H1 (cell line): ENCODE results near the gene HBA2. TPM values are rescaled to one million over a fixed set of nuclear protein-coding genes. Genes with fewer than 3 reads are reported as not detected.

Source experiments
- CTCF ChIA-PET: fragments of 300-600 bp; sonication (Branson Sonifier 250); formaldehyde crosslinking; loops from one replicate; lab custom pipeline; 2021; ENCODE audit not compliant: partially characterized antibody; lab: Charles Lee
- POLR2A ChIA-PET: fragments of 300-600 bp; sonication (Branson Sonifier 250); formaldehyde crosslinking; loops from one replicate; lab custom pipeline; 2021; ENCODE audit warnings: inconsistent platforms; ENCODE audit not compliant: partially characterized antibody; lab: Charles Lee
- DNase-seq, 2 experiments: peaks; one replicate each; pipeline versions ENCODE4 v3.0.0 to v3.0.0-alpha.2; 2010 to 2022; ENCODE audit warnings: low spot score in 2 of 2, low read depth in 1 of 2, mixed read lengths in 1 of 2
- FAIRE-seq: peaks from 2 replicates; lab custom pipeline; 2011; peaks lifted over from hg19 to GRCh38; lab: Jason Lieb, UNC
- H2AFZ ChIP-seq: 2 replicates; pipeline ENCODE4 v1.8.1; 2012; ENCODE audit warnings: low read length, inconsistent platforms
- H2AK5ac ChIP-seq: 2 replicates; pipeline ENCODE4 v1.6.1; 2013; ENCODE audit warnings: low read depth, low read length
- H2BK120ac ChIP-seq: replicated peaks from 2 replicates; pipeline ENCODE3; 2013; ENCODE audit warnings: low read depth, low read length, inconsistent platforms
- H2BK12ac ChIP-seq: 2 replicates; pipeline ENCODE4 v1.6.1; 2013; ENCODE audit warnings: low read depth, low read length
- H2BK15ac ChIP-seq: 2 replicates; pipeline ENCODE4 v1.6.1; 2013; ENCODE audit warnings: low read length
- H2BK20ac ChIP-seq: 2 replicates; pipeline ENCODE4 v1.6.1; 2013; ENCODE audit warnings: low read length
- H2BK5ac ChIP-seq: 2 replicates; pipeline ENCODE4 v1.6.1; 2013; ENCODE audit warnings: low read depth, low read length
- H3K14ac ChIP-seq: 2 replicates; pipeline ENCODE4 v1.6.1; 2013; ENCODE audit warnings: inconsistent platforms; ENCODE audit not compliant: insufficient read length
- H3K18ac ChIP-seq: 2 replicates; pipeline ENCODE4 v1.6.1; 2013; ENCODE audit warnings: low read length; ENCODE audit errors: extremely low read depth
- H3K23ac ChIP-seq: 2 replicates; pipeline ENCODE4 v1.6.1; 2013; ENCODE audit warnings: inconsistent platforms; ENCODE audit not compliant: insufficient read length
- H3K23me2 ChIP-seq: 2 replicates; pipeline ENCODE4 v1.6.1; 2013; ENCODE audit warnings: low read depth, low read length
- H3K27ac ChIP-seq: 2 replicates; pipeline ENCODE4 v1.6.1; 2011; ENCODE audit warnings: low read depth, low read length, inconsistent platforms
- H3K27me3 ChIP-seq, 4 experiments: replicated peaks in 1 of 4; 1 replicate in 1 of 4; 2 replicates in 3 of 4; pipeline versions ENCODE4 v1.6.1 to v1.8.1; 2011 to 2013; ENCODE audit warnings: low read length in 3 of 4, mild to moderate bottlenecking in 3 of 4, inconsistent platforms in 2 of 4, mixed read lengths in 2 of 4, moderate library complexity in 1 of 4; ENCODE audit not compliant: control insufficient read depth in 3 of 4, insufficient read depth in 3 of 4; ENCODE audit errors: extremely low read depth in 1 of 4
- H3K36me3 ChIP-seq, 4 experiments: 2 replicates each; pipeline versions ENCODE4 v1.6.1 to v1.8.1; 2011 to 2013; ENCODE audit warnings: mild to moderate bottlenecking in 4 of 4, low read length in 3 of 4, moderate library complexity in 2 of 4, control low read depth in 1 of 4, inconsistent platforms in 1 of 4; ENCODE audit not compliant: insufficient read depth in 4 of 4, control insufficient read depth in 2 of 4
- H3K4ac ChIP-seq: replicated peaks from 2 replicates; pipeline ENCODE3; 2013; ENCODE audit warnings: low read length, low read depth, mixed read lengths, inconsistent platforms; ENCODE audit not compliant: insufficient read length
- H3K4me1 ChIP-seq, 4 experiments: replicated peaks in 1 of 4; 1 replicate in 1 of 4; 2 replicates in 3 of 4; pipeline versions ENCODE4 v1.6.1 to v1.8.1; 2011 to 2013; ENCODE audit warnings: low read length in 3 of 4, inconsistent platforms in 2 of 4, mixed read lengths in 1 of 4; ENCODE audit not compliant: insufficient read depth in 4 of 4, control insufficient read depth in 3 of 4
- H3K4me2 ChIP-seq, 2 experiments: 2 replicates each; pipeline versions ENCODE4 v1.6.1 to v1.8.1; 2011 to 2013; ENCODE audit warnings: low read depth in 2 of 2, low read length in 2 of 2, control low read depth in 1 of 2, inconsistent platforms in 1 of 2, mild to moderate bottlenecking in 1 of 2; ENCODE audit not compliant: insufficient read depth in 1 of 2
- H3K4me3 ChIP-seq, 4 experiments: fragments of 200-600, 300-600 bp in 1 of 4; sonication (generic), shearing (Covaris generic), sonication (Bioruptor Twin) in 1 of 4; 2 replicates each; pipeline versions ENCODE4 v1.5.1 to v1.8.1; 2011 to 2016; ENCODE audit warnings: low read length in 4 of 4, low read depth in 3 of 4, control low read depth in 2 of 4, inconsistent platforms in 2 of 4, mild to moderate bottlenecking in 2 of 4, mixed read lengths in 1 of 4, moderate library complexity in 1 of 4; ENCODE audit not compliant: insufficient read depth in 2 of 4; ENCODE audit errors: extremely low read depth in 1 of 4
- H3K56ac ChIP-seq: replicated peaks from 2 replicates; pipeline ENCODE3; 2013; ENCODE audit warnings: low read depth, mild to moderate bottlenecking, mixed read lengths, low read length, inconsistent platforms; ENCODE audit not compliant: insufficient read length
- H3K79me1 ChIP-seq: 2 replicates; pipeline ENCODE4 v1.6.1; 2013; ENCODE audit warnings: low read depth, low read length, control low read depth
- H3K79me2 ChIP-seq, 2 experiments: 2 replicates each; pipeline versions ENCODE4 v1.6.1 to v1.8.1; 2012 to 2013; ENCODE audit warnings: low read length in 2 of 2, mild to moderate bottlenecking in 2 of 2, inconsistent platforms in 1 of 2; ENCODE audit not compliant: insufficient read depth in 2 of 2, control insufficient read depth in 1 of 2
- H3K9ac ChIP-seq, 4 experiments: replicated peaks in 1 of 4; 1 replicate in 1 of 4; 2 replicates in 3 of 4; pipeline versions ENCODE4 v1.6.1 to v1.8.1; 2011 to 2013; ENCODE audit warnings: low read depth in 3 of 4, low read length in 3 of 4, control low read depth in 2 of 4, mild to moderate bottlenecking in 2 of 4, moderate library complexity in 2 of 4, inconsistent platforms in 1 of 4; ENCODE audit errors: extremely low read depth in 1 of 4
- H3K9me3 ChIP-seq, 2 experiments: 2 replicates each; pipeline versions ENCODE4 v1.6.1 to v1.8.1; 2012 to 2013; ENCODE audit warnings: mild to moderate bottlenecking in 2 of 2, moderate library complexity in 2 of 2, control low read depth in 1 of 2, inconsistent platforms in 1 of 2, low read depth in 1 of 2, low read length in 1 of 2, mixed read lengths in 1 of 2; ENCODE audit not compliant: insufficient read depth in 2 of 2
- H4K20me1 ChIP-seq, 2 experiments: replicated peaks in 1 of 2; 2 replicates each; pipeline versions ENCODE3 to v1.8.1; 2011 to 2013; ENCODE audit warnings: inconsistent platforms in 2 of 2, low read length in 2 of 2, mild to moderate bottlenecking in 1 of 2; ENCODE audit not compliant: insufficient read depth in 2 of 2, control insufficient read depth in 1 of 2
- H4K5ac ChIP-seq: 2 replicates; pipeline ENCODE4 v1.6.1; 2013; ENCODE audit warnings: low read length, low read depth, mixed read lengths, inconsistent platforms; ENCODE audit not compliant: insufficient read length
- H4K8ac ChIP-seq: 2 replicates; pipeline ENCODE4 v1.8.0; 2013; ENCODE audit warnings: mild to moderate bottlenecking, moderate library complexity, low read length, inconsistent platforms; ENCODE audit not compliant: insufficient read depth; ENCODE audit errors: extremely low read depth
- H4K91ac ChIP-seq: replicated peaks from 2 replicates; pipeline ENCODE3; 2013; ENCODE audit warnings: low read length, mixed read lengths, inconsistent platforms; ENCODE audit not compliant: insufficient read length
- CREB1 ChIP-seq: IDR thresholded peaks from 2 replicates; pipeline ENCODE4 v1.6.1; 2012; ENCODE audit warnings: inconsistent platforms
- CTCF ChIP-seq, 3 experiments: IDR thresholded peaks; 1 replicate in 2 of 3; 2 replicates in 1 of 3; pipeline versions ENCODE4 v1.5.1 to v1.6.1; 2011; ENCODE audit warnings: low read length in 3 of 3, mild to moderate bottlenecking in 3 of 3, inconsistent platforms in 2 of 3, low read depth in 1 of 3, moderate library complexity in 1 of 3; ENCODE audit not compliant: insufficient read depth in 1 of 3; ENCODE audit errors: control extremely low read depth in 1 of 3
- GABPA ChIP-seq: IDR thresholded peaks from 2 replicates; pipeline ENCODE4 v1.6.1; 2011; ENCODE audit warnings: mild to moderate bottlenecking, low read length, moderate library complexity, borderline replicate concordance; ENCODE audit not compliant: insufficient read depth
- KDM4A ChIP-seq: IDR thresholded peaks from one replicate; pipeline ENCODE4 v1.7.1; 2012; ENCODE audit warnings: low read depth, mild to moderate bottlenecking, moderate library complexity, low read length, inconsistent platforms; ENCODE audit not compliant: severe bottlenecking
- POLR2A ChIP-seq, 2 experiments: IDR thresholded peaks; 1 replicate in 1 of 2; 2 replicates in 1 of 2; pipeline ENCODE4 v1.6.1; 2011; ENCODE audit warnings: low read depth in 2 of 2, low read length in 2 of 2, mild to moderate bottlenecking in 2 of 2; ENCODE audit errors: control extremely low read depth in 1 of 2
- POLR2AphosphoS5 ChIP-seq: IDR thresholded peaks from 2 replicates; pipeline ENCODE4 v1.6.1; 2011; ENCODE audit warnings: low read depth, low read length
- RXRA ChIP-seq: IDR thresholded peaks from 2 replicates; pipeline ENCODE4 v1.6.1; 2011; ENCODE audit warnings: low read depth, mild to moderate bottlenecking, low read length, moderate library complexity; ENCODE audit not compliant: insufficient read depth
- SAP30 ChIP-seq: fragments of 300-600 bp; sonication (generic); IDR thresholded peaks from 2 replicates; pipeline ENCODE4 v1.7.1; 2012; ENCODE audit warnings: low read length, moderate library complexity, mild to moderate bottlenecking, inconsistent platforms; ENCODE audit not compliant: insufficient read depth, insufficient replicate concordance
- SIX5 ChIP-seq: IDR thresholded peaks from 2 replicates; pipeline ENCODE4 v1.6.1; 2011; ENCODE audit warnings: mild to moderate bottlenecking, low read depth, low read length
- TBP ChIP-seq: IDR thresholded peaks from 2 replicates; pipeline ENCODE4 v1.6.1; 2011; ENCODE audit warnings: low read depth, low read length, improper control_type of control experiment
- TCF12 ChIP-seq: IDR thresholded peaks from 2 replicates; pipeline ENCODE4 v1.6.1; 2011; ENCODE audit warnings: low read depth, mild to moderate bottlenecking, low read length
- WGBS, 2 experiments: shearing (Covaris generic) in 1 of 2; methylation state at CpG; one replicate each; pipeline versions ENCODE4 v1.1.6 to v1.1.7; 2013 to 2015; ENCODE audit warnings: low lambda C conversion rate in 2 of 2, mixed read lengths in 2 of 2, inconsistent platforms in 1 of 2, low coverage in 1 of 2, missing lambda C conversion rate in 1 of 2; ENCODE audit not compliant: insufficient replicate concordance in 2 of 2, insufficient coverage in 1 of 2, insufficient read length in 1 of 2; ENCODE audit errors: extremely low coverage in 1 of 2, missing lambda C conversion rate in 1 of 2; 5-methylcytosine and 5-hydroxymethylcytosine counted together
- polyA plus RNA-seq, 7 experiments: library from polyadenylated mRNA; depleted of rRNA in 3 of 7; stranded (reverse) in 5 of 7; unstranded in 2 of 7; fragments of >200 nt in 5 of 7; fragments of 200-250 nt in 2 of 7; gene quantifications; 1 replicate in 5 of 7; 2 replicates in 1 of 7; 4 replicates in 1 of 7; pipeline versions ENCODE4 v1.2.1 to v1.2.3, GENCODE V29; 2011 to 2013; ENCODE audit warnings: missing spikeins in 2 of 7, mixed read lengths in 2 of 7
- total RNA-seq: library from RNA; stranded (reverse); fragmentation: NEBNext Ultra II Directional; extraction: Animal tissue kit (Norgen Biotek cat#: 25700); gene quantifications from 2 replicates; pipeline ENCODE4 v1.2.1, GENCODE V29; 2021

The HBA2 gene
- total and polyA plus RNA-seq, 2 of the 8 experiments (the other 6 are each of a cell fraction or from before 2014, with no cell fraction given) = 6.1 TPM; not detected in 1

- no peak overlapping the region for H2BK15ac ChIP-seq
- no peak overlapping the region for H2BK20ac ChIP-seq
- DNase-seq (no peak), FAIRE-seq (no peak)
- no peak overlapping the region for H3K56ac ChIP-seq
- H2AFZ ChIP-seq = no peak overlapping the region
- H3K14ac ChIP-seq = no peak overlapping the region
- H3K79me2 ChIP-seq = peaks cover 0 to 62% of the 10 kb centered on the region in 2 experiments
- H4K5ac ChIP-seq = no peak overlapping the region
- H3K27me3 ChIP-seq = no peaks in the 10 kb centered on the region
- H3K4me3 ChIP-seq = no peak overlapping the region
- no peak overlapping the region for H2BK5ac ChIP-seq
- no peaks in the 10 kb centered on the region for H3K23me2 ChIP-seq
- H3K79me1 ChIP-seq = peaks cover 3% of the 10 kb centered on the region
- H4K20me1 ChIP-seq = peaks cover 6 to 25% of the 10 kb centered on the region in 2 experiments
- no peak overlapping the region for H3K9ac ChIP-seq
- no peak overlapping the region for H4K91ac ChIP-seq
- H3K36me3 ChIP-seq = peaks cover 19 to 49% (median 31%) of the 10 kb centered on the region in 4 experiments
- no peak overlapping the region for H3K18ac ChIP-seq
- no peak overlapping the region for H2BK120ac ChIP-seq
- no peak overlapping the region for H2BK12ac ChIP-seq
- no peak overlapping the region for H4K8ac ChIP-seq
- H3K4me2 ChIP-seq = no peak overlapping the region
- H2AK5ac ChIP-seq = no peak overlapping the region
- H3K27ac ChIP-seq = no peak overlapping the region
- H3K4ac ChIP-seq = no peak overlapping the region
- 95% methylated on average over 3 of the region's 3 CpGs; no CpG with 5 or more reads in 1 of the 2 experiments for WGBS, 2 experiments
- ChIA-PET CTCF (interaction anchor here (0.7 to 1.6 kb wide), 3 partner anchors 9 to 106 kb away, joined by 3 to 5 read pairs (median 4); no protein-coding TSS in a partner anchor), POLR2A (interaction anchor here (0.9 to 34.3 kb wide), 4 partner anchors 12 to 160 kb away, joined by 3 to 348 read pairs (median 4); partner anchors contain the start of genes LUC7L, POLR3K and SNRNP25)
- H3K9me3 ChIP-seq = no peaks in the 10 kb centered on the region
- H3K4me1 ChIP-seq = no peaks in the 10 kb centered on the region
- no peak overlapping the region for H3K23ac ChIP-seq
- TF ChIP-seq CREB1 = no peak
- no peak for TF ChIP-seq POLR2A (IDR thresholded peaks at IDR 0.05; ENCODE audit: control extremely low read depth in 1 of 2, low read depth in 2 of 2, low read length in 2 of 2)
- TF ChIP-seq TBP = no peak
- TF ChIP-seq SIX5 = no peak
- TF ChIP-seq SAP30 = no peak
- no peak for TF ChIP-seq RXRA
- no peak for TF ChIP-seq GABPA
- no peak for TF ChIP-seq POLR2AphosphoS5
- TF ChIP-seq TCF12 = no peak
- TF ChIP-seq CTCF (IDR thresholded peaks at IDR 0.05; ENCODE audit: control extremely low read depth in 1 of 3, insufficient read depth in 1 of 3, low read depth in 1 of 3, low read length in 3 of 3) = no peak
- TF ChIP-seq KDM4A = no peak
Measured at GRCh38 chr16:212999-213398, 40.3 kb downstream of the HBA2 start.
